DMS79 treated with DMSO at 0.1 percent for 48 hours (cell line): Measurements from ENCODE around the gene RIPOR2.
"Not testable (repeated sequence)": the region's sequence is repeated elsewhere in the genome, so short reads cannot be mapped to it uniquely, and the experiment has no call there.

Source experiments
- DNase-seq: peaks from one replicate; lab custom pipeline; 2025; lab: John Stamatoyannopoulos, UW

Gene RIPOR2

DNA sequence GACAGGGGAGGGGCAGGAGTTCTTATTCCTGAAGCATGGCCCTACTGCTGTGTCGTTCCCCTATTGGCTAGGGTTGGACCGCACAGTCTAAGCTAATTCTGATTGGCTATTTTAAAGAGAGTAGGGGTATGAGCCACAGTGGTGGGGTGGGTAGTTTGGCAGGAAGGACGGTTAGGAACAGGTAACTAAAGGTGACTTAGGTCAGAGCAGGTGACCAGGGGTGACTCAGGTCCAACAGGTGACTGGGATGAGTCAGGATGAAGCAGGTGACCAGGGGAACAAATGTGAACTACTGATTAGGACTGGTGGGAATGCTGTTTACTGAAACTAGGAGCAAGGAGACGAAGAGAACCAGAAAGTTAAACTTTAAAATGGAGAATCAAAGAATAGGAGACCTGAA, 58.0 kb downstream of the RIPOR2 start:
- DNase-seq, result not testable (repeated sequence)

DNA sequence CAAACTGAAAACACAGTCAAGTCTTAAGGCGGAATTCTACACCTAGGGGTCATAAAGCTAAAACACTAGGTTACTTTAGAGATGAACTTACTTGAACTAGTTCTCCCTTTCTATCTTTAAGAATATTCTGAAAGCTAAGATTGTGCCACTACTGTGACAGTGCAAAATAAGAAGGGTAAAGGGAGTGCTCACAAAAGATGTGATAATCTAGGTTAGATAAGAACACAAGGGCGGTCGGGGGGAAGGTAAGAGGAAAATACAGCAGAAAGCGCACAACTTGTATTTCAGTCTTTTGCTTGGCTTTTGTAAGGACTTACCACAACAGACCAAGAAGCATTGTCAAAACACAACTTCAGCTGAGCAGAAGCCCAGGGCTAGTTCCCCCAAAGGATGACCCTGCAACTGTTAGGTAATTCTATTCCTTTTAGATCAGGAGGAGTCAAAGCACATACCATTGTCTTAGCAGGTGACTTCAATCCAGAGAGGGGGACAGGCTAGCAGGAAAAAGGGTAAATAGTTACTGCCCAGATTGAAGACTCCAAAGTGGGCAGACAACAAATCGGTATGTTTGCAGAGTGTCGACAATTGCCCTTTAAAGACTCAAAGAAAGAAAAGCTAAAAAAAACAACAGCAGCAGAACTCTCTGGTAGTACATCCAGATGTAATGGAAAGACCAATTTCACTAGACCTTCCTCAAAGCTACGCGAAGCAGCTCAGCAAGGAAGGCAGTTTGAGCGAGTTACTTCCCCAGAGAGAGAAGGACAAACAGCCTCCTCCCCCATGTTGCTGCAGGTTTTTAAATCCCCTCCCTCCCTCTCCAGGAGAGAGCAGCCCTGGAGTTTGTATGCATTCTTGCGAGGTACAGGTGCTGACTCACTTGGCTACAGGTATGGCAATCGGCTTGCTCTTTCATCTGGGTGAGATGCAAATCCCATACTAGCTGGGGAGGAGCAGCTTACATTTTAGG, 59.0 kb downstream of the RIPOR2 start:
- no peak for DNase-seq

DNA sequence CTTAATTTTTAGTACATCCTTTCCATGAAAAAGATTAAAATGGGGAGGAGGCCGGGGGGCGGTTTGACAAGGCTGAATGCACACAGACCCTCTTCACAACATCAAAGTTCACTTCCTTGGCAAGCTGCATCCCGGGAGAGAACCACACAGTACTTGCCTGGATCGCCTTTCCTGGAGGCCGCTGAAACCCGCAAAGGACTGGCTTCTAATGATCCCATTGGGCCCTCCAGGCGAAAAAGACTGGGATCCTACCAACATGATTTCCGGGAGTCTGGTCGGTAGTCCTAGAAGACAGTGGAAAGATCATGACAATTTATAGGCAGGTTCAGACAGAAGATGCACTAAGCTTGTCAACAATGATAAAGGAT, 60.2 kb downstream of the RIPOR2 start:
- DNase-seq, result no peak

DNA sequence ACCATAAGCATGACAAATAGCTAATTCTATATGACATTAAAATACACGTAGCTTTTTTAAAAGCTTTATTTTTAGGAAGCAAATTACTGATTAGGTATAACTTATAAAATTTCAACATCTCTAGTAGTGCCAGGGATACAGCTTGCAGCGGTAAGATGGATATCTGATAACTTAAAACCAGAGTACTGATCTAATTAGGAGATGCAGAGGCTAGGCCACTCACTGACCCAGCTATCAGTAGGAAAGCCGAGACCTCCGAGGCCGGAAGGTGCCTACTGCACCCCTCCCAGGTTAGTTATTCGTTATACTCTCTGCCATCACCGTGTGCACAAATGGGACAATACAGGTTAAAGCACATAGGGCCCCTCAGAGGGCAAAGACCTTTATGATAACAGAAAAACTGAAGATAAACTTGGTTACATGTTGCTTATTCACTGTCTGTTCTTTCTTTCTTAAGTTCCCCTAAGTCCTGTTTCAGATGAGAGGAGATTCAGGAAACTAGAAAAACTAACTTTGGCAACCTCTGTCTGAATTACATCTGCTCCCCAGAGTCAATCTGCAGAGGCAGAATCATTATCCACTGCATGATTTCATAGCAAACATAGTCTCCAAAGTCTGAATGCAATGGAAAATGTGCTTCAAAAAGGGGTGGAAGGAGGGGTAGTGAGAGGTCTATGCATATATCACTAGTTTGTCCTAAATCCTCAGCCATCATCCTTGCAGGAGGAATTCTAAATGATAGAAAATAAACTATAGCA, 60.8 kb downstream of the RIPOR2 start:
- no peak for DNase-seq

DNA sequence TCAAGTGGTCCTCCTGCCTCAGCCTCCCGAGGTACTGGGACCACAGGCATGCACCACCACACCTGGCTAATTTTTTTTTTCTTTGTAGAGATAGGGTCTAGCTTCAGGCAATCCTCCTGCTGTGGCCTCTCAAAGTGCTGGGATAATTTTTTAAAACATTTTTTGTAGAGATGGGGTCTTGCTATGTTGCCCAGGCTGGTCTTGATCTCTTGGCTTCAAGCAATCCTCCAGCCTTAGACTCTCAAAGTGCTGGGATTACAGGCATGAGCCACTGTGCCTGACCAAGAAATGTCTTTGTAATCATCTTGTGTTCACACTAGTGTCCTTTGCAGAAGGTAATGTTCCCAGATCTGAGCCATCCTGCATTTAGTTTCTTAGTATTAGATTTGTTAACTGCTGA, 61.6 kb downstream of the RIPOR2 start:
- DNase-seq, result no peak

DNA sequence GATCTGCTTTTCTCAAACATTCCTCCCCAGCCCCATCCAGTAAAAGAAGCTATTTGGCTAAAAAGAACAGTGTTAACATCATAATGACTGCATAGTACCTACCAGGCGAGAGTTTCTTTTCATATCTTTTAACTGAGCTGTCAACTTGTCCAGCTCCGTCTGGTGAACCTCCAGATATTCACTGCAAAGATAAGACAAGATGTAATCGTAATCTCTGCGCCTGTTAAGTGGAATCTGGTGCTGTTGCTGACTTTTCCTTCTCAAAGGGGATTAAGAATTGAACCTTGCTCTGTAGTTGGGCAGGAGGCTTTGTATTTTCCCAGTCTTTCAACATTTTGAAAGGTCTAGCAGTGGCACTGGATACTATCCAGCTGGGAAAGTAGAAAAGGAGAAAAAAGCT, 63.0 kb downstream of the RIPOR2 start:
- DNase-seq, result no peak

DNA sequence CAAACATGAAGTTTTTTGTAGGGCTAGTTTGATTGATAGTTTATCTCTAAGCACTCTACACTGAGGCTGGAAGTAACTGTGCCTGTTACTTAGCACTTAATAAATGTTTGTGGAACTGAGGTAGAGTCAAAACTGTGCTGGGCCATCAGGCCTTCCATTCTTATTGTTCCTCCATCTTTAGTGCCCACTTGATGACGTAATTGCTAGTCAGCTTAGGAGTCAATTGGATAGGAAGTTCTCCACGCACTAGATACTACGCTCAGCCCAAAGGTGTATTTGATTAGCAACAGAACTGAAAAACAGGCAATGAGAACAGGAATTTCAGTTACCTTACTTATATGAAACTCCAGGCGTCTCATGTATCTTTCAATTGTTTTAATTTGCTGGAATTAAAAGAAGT, 67.0 kb downstream of the RIPOR2 start:
- no peak for DNase-seq

DNA sequence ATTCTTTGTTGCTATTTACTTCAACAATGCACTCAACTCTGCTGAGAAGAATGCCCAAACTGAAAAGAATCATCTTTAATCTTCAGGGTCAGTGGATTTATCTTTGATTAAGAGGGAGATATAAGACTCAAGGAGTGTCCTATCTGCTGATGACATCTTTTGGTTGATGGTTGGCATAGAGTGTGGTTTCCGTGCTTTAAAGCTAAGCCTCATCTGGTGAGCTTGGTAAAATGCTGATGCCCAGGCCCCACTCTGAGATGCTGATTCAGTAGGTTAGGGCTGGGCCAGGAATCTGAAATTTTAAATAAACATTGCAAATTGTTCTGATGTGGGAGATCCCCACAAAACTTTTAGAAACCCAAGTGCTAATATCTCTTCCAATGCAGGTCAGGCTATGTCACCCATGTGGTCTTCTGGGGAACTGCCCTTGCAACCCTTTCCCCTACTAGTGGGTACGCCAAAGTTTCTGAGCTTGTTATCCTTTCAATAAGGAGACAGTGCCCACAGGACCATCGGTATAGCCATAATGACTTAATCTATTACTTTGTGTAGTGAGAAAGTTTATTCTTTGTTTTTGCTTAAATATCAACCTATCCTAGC, 68.6 kb downstream of the RIPOR2 start:
- DNase-seq, result no peak

DNA sequence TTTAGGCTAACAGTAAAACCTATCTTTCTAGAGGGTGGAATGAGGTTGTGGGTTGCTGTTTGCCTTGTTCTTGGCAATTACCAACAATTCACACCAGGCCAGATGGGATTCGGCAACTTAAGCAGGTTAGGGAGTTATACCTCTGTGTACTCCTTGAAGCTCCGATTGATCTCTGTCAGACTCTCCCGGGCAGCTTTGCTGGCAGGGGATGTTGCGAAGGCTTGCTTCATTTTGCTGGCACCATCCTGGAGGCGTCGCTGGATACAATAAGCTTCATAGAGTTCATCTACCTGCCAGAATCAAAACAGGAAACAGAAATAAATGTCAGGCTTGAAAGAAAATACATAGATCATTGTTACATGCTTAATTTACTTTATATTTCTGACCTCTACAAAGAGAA, 70.6 kb downstream of the RIPOR2 start:
- no peak for DNase-seq

DNA sequence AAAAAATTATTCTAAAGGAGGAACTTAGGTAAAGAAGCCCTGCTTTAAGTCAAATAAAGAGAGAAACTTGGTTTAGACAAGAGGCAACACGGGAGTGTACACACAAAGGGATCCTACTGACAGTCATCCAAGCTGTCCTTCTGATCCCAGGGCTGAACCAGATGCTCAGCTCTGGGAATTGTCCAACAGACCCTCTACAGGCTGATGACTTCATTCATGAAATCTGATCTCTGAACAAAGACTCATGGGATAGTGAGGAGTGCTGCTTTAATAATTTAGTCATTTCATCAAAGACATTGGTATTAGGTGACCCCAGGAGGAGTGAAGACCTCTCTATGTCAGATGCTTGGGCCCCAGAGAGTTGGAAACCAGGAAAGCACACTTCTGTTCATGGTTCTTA, 71.4 kb downstream of the RIPOR2 start:
- DNase-seq, result peak; percentile 30

DNA sequence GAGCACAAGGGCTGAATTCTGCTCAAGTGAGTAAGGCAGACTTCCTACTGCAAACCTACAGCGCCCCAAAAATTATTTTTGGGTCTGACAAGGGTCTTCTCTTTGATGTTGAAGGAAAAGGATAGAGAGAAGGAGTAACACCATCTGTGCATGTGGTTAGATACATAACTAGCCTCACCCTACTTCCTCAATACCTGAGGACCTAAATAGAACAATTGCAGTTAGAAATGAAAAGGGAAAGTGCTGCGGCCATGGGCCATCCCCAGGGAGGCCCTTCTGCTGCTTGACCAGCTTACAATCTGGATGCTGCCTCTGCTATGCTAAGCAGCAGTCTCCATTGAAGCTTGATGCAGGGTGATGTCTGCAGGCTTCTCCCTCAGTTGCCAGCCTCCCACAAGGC, 73.8 kb downstream of the RIPOR2 start:
- DNase-seq, result no peak

DNA sequence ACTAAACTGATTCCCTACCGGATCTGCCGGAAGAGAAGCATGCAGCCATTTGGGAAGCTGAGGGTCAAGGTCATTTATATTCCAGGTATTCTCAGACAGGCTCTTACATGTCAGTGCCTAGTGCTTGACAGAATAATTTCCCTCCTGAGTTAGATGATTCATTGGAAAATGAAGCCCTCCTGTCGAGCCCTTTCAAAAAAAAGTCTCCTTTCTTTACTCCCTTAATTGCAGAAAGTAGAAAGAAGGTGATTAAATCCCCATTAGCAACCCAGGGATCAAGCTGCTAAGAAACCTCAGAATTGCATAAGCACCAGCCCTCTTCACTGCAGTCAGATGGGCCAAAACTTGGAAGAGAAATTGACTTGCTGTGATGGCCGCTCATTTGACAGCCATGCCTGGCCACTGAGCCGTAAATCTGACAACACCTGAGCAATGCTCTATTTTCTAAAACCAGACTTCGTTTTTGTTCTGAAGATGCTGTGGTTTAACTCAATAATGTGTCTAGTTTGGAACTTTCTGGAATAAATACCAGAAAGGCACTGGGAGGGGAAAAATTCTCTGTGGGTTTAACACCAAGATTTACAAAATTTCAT, 76.1 kb downstream of the RIPOR2 start:
- peak; percentile 88 for DNase-seq

DNA sequence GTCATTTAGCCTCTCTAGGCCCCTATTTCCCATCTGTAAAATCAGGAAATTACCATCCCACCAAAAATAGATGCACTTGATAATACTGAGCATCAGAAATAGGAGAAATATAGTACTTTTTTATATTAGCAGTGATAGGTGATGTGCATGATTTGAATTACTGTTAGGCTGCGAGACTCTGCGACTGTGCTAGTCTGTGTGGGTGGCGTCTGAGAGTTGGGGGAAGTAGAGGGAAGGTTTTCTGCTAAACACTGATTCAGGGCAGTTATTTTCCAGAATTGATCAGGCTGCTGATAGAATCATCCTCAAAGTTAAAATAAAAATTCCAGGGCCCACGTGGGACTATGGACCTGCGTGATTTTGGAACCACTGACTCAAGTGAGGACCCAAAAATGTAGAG, 76.6 kb downstream of the RIPOR2 start:
- no peak for DNase-seq

DNA sequence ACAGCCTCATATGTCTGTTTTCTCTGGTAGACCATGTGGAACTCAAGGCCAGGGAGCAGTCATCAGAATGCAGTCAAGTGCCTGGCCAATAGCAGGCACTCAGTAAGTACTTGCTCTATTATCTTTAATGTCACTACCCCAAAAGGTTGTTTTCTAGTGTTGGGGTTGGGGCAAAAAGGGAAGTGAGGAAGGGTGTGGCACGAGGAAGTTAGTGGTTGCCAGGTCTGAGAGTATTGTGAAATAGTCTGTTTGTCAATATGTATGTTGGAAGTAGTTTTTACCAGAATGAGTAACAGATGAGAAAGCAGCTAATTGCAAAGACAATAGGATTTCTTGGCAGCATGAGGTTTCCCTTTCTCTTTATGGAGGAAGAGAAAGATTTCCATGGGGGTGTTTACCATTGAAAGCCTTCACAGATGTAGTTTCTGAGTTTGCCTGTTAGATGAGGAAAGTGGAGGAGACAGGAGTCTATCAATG, 77.5 kb downstream of the RIPOR2 start:
- no peak for DNase-seq

DNA sequence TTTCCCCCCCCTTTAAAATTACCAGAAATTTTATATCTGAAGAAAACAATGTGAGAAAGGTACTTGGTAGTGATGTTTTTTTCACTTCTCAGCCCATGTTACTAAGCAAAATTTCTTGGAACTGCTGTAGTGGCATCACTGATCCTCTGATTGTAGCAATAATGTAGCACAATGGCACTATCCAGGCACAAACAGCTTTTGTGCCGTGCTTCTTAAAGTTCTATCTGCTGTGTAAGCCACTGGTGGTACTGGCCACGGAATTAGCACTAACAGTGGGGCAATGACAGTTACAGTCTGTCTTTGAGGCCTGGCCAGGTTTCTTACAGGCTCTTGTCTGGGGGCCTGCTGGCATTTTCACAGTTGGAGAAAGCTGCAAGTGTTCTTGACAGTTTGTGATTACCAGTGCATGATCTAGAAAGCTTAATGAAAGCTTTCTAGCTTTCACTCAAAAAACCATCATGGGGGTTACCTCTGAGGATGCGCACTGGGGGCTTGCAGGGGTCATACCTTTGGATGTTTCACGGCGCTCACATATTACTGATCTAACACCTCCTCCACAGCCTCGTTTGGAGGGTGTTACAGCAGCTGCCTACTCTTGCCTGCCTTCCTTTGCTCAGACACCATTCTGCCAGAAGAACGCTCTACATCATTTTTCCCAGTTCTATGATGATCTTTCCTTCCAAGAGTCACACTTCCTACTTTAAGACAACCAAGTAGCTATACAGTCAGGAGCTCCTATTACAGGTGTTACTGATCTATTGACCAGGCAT, 78.7 kb downstream of the RIPOR2 start:
- peak; percentile 33 for DNase-seq

DNA sequence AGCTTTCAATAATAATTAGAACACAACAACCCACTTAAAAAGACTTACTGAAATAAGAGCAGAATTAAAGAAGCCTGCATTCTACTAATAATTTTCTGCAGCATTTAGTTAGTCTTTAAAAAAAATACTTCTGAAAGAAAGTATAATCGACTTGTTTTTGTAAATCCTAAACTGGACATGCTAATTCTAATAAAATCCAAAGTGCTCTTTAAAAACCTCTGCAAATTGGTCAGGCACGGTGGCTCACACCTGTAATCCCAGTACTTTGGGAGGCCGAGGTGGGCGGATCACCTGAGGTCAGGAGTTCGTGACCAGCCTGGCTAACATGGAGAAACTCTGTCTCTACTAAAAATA, 79.5 kb downstream of the RIPOR2 start:
- DNase-seq, result no peak

DNA sequence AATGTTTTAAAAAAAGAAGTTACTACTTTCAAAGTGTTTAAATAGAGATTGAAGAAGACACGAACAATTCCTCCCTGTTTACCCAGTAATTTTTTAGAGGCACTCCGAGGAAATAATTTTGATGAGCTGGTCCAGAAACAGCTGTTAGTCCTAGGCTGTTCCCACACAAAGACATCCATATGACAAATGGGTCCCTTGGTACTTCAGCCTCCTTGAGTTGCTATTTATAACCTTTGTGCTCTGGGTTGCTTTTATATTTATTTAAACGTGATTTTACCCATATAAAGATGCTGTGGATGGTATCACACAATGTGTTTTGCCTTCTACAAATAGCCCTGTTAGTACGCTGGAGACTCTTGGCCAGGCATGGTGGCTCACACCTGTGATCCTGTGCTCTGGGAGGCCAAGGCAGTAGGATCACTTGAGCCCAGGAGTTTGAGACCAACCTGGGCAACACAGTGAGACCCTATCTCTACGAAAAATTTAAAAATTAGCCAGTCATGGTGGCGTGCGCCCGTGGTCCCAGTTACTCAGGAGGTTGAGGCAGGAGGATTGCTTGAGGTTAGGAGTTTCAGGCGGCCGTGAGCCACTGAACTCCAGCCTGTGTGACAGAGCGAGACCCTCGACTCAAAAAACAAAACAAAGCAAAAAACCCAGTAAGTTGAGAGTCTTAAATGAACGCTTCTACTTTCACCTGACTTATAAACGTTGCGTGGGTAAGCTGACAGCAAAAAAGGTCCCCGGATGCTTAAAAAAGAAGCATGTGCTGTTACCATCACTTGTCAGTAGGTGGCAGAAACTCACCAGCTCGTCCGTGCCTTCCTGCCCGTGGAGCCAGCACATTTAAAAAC, 80.1 kb downstream of the RIPOR2 start:
- DNase-seq, result peak; percentile 82

DNA sequence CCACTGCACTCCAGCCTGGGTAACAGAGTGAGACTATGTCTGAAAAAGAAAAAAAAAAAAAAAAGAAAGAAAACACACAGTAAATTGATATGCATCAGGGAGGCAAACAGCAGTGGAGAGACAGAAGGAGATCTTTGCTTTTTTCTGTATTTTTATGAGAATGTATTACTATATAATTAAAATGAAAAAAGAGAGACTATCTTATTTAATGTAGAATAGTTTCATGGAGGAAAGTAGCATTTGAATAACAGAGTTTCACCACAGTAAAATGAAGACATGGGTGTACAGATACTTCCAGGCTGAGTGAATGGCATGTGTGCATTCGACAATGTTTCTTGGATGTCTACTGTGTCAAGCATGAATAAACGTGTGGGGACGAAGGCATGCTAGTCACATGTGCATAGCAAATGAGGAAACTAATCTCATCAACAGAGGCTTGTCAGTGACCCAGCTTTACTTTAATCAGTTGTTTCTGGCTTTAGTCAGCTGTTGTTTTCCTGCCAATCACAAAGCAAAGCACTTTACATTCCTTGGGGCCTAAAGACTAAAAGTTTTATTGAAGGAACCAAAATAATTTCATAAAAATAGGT, 81.6 kb downstream of the RIPOR2 start:
- no peak for DNase-seq

DNA sequence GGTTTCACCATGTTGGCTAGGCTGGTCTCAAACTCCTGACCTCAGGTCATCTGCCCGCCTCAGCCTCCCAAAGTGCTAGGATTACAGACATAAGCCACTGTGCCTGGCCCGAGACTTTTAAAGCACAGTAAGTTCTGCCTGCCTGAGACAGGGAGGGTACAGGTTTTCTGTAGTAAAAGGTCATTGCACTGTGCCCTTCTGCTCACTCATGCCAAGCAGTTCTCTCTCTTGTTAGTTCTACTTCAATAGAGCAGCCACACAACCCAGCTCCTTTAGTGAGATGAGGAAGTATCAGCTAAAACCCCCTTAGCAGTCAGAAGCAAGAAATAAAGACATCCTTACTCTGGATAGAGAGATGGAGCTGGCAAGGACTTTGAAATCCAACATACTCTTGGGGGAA, 84.7 kb downstream of the RIPOR2 start:
- DNase-seq, result no peak

DNA sequence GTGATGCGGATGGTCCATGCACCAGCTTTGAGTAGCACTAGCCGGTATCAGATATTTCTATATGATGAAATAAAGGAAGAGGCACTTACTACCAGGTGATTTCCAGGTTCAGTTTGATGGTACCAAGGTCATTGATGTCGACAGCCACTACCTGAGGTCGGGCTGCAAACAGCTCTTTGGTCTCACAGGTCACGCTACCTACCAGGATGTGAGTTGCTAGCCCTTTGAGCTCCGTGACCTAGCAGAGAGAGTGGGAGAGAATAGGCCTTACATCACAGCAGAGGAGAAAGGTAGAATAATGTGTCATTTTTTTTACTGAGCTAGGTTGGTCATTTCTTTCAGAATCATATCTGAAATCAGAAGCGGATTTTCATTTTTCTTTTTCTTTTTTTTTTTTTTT, 86.0 kb downstream of the RIPOR2 start:
- no peak for DNase-seq
